Keratinocyte (primary cell): Measurements from ENCODE around the gene HOXB5. TPM values are rescaled to one million over a fixed set of nuclear protein-coding genes. Genes with fewer than 3 reads are reported as not detected.

Experiments used
- DNase-seq: peaks from one replicate; pipeline ENCODE4 v3.0.0-alpha.2; 2011; ENCODE audit warnings: low read depth, missing footprints, low spot score
- FAIRE-seq: peaks from 2 replicates; lab custom pipeline; 2011; peaks lifted over from hg19 to GRCh38; lab: Jason Lieb, UNC
- H2AFZ ChIP-seq: 2 replicates; pipeline ENCODE4 v1.6.0; 2012; ENCODE audit warnings: low read length, control low read depth, inconsistent platforms; ENCODE audit not compliant: control insufficient read depth
- H3K27ac ChIP-seq: 2 replicates; pipeline ENCODE4 v1.5.1; 2011; ENCODE audit warnings: low read length; ENCODE audit not compliant: control insufficient read depth, insufficient read depth
- H3K27me3 ChIP-seq: 3 replicates; pipeline ENCODE4 v1.6.0; 2011; ENCODE audit warnings: low read length; ENCODE audit not compliant: control insufficient read depth, insufficient read depth; ENCODE audit errors: extremely low read depth
- H3K36me3 ChIP-seq, 2 experiments: 2 replicates in 1 of 2; 3 replicates in 1 of 2; pipeline ENCODE4 v1.5.1; 2011; ENCODE audit warnings: low read length in 2 of 2, mild to moderate bottlenecking in 1 of 2; ENCODE audit not compliant: control insufficient read depth in 2 of 2, insufficient read depth in 2 of 2; ENCODE audit errors: extremely low read depth in 1 of 2
- H3K4me1 ChIP-seq: 3 replicates; pipeline ENCODE4 v1.5.1; 2011; ENCODE audit warnings: low read length; ENCODE audit not compliant: control insufficient read depth, insufficient read depth; ENCODE audit errors: extremely low read depth
- H3K4me2 ChIP-seq: 3 replicates; pipeline ENCODE4 v1.6.0; 2011; ENCODE audit warnings: low read depth, low read length; ENCODE audit not compliant: control insufficient read depth, insufficient read depth; ENCODE audit errors: extremely low read depth
- H3K4me3 ChIP-seq, 3 experiments: fragments of 200-600 bp in 1 of 3; sonication (generic) in 1 of 3; 2 replicates in 2 of 3; 3 replicates in 1 of 3; pipeline ENCODE4 v1.5.1; 2011 to 2016; ENCODE audit warnings: low read length in 3 of 3, mild to moderate bottlenecking in 3 of 3, control low read depth in 2 of 3, inconsistent platforms in 1 of 3, low read depth in 1 of 3, mixed read lengths in 1 of 3, mixed run types in 1 of 3, moderate library complexity in 1 of 3; ENCODE audit not compliant: control insufficient read depth in 2 of 3, insufficient read depth in 2 of 3; ENCODE audit errors: extremely low read depth in 1 of 3
- H3K79me2 ChIP-seq: 2 replicates; pipeline ENCODE4 v1.6.0; 2012; ENCODE audit warnings: low read length; ENCODE audit not compliant: control insufficient read depth, insufficient read depth
- H3K9ac ChIP-seq: 3 replicates; pipeline ENCODE4 v1.6.0; 2011; ENCODE audit warnings: low read length; ENCODE audit not compliant: control insufficient read depth, insufficient read depth; ENCODE audit errors: extremely low read depth
- H3K9me1 ChIP-seq: 3 replicates; pipeline ENCODE4 v1.6.0; 2011; ENCODE audit warnings: low read length; ENCODE audit not compliant: control insufficient read depth, insufficient read depth; ENCODE audit errors: extremely low read depth
- H3K9me3 ChIP-seq: 2 replicates; pipeline ENCODE4 v1.5.1; 2012; ENCODE audit warnings: low read depth, low read length; ENCODE audit not compliant: control insufficient read depth
- H4K20me1 ChIP-seq: 3 replicates; pipeline ENCODE4 v1.6.0; 2011; ENCODE audit warnings: low read length; ENCODE audit not compliant: control insufficient read depth, insufficient read depth; ENCODE audit errors: extremely low read depth
- CTCF ChIP-seq, 3 experiments: IDR thresholded peaks in 1 of 3; conservative IDR thresholded peaks in 1 of 3; optimal IDR thresholded peaks in 1 of 3; 2 replicates in 2 of 3; 3 replicates in 1 of 3; pipeline versions ENCODE3 to v1.5.1; 2011; ENCODE audit warnings: low read length in 3 of 3, mild to moderate bottlenecking in 3 of 3, moderate library complexity in 2 of 3, control low read depth in 1 of 3, inconsistent platforms in 1 of 3; ENCODE audit not compliant: insufficient read depth in 2 of 3; ENCODE audit errors: extremely low read depth in 1 of 3
- EZH2 ChIP-seq: IDR thresholded peaks from one replicate; pipeline ENCODE4 v1.6.1; 2012; ENCODE audit warnings: inconsistent platforms, mild to moderate bottlenecking, low read length, moderate library complexity
- dilution Hi-C: fragments of 300-500 bp; cut with MboI; formaldehyde crosslinking; loops from one replicate; pipeline ENCODE4 v1.7.0; 2020; ENCODE audit warnings: low sequenced_read_pairs; ENCODE audit not compliant: extremely low pct_ligation_motif_present
- polyA plus RNA-seq, 5 experiments: library from polyadenylated mRNA; depleted of rRNA in 3 of 5; stranded (reverse) in 3 of 5; stranded (forward) in 1 of 5; unstranded in 1 of 5; fragments of >200 nt; gene quantifications; 1 replicate in 1 of 5; 2 replicates in 3 of 5; 3 replicates in 1 of 5; pipeline versions ENCODE4 v1.2.1 to v1.2.3, GENCODE V29; 2011 to 2012; ENCODE audit warnings: missing spikeins in 2 of 5, low read depth in 1 of 5, low replicate concordance in 1 of 5

Gene HOXB5
- polyA plus RNA-seq, 1 donor (not counting 4 experiments of a cell fraction or from before 2014, with no cell fraction given) = not detected

DNA sequence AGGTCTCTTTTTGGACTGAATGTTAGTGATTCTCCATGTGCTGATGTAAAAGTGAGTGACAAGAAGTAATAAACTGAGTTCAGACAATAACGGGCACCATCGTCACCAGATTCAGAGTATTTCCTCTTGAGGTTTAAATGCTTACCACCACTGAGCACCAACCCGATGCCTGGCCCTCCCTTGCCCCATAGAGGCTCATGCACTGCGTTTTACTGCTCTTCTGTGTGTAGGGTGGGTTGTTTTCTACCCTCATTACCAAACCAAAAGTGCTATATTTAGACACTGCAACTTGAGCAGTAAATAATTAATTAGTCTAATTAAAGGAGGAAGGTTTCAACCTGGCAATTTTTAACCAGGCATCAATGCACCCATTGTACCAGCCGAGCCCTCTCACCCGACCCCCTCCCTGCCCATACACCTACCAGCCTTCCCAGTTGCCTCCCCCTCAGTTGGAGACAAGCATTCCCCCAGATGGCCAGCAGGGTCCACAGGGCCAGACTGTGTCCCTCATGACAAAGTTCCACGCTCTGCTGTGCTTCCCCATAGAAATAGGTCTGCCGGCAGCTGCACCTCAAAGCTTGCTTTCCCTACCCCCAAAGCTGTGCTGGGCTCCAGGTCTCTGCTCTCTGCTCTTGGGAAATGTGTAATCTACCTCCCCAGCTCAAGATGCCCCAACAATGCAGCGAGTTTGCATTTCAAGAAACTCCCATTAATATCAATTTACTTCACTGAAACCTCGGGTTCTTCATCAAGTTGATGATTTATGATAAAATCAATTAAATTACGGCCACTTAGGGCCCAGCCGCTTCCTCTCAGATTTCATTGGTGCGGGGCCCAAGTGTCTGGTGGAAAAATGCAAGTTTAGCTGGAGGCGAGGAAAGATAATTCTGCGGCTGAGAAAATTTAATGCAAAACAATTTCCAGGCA lies 31.4 kb downstream of the HOXB5 start:
- TF ChIP-seq CTCF (optimal IDR thresholded peaks at IDR 0.05 in 1 of 3, IDR thresholded peaks at IDR 0.05 in 1 of 3, conservative IDR thresholded peaks at IDR 0.05 in 1 of 3; ENCODE audit: extremely low read depth in 1 of 3, insufficient read depth in 2 of 3, low read length in 3 of 3) (peak in 1 of 3 experiments; percentile 16), EZH2 (no peak)
- Histone ChIP-seq H3K36me3 (peaks cover 0 to 3% of the 10 kb centered on the region in 2 experiments), H3K4me3 (no peak overlapping the region), H3K27me3 (peaks cover 50% of the 10 kb centered on the region), H3K27ac (no peak overlapping the region), H3K4me2 (no peak overlapping the region), H3K79me2 (no peaks in the 10 kb centered on the region), H4K20me1 (no peaks in the 10 kb centered on the region), H3K4me1 (peaks cover 1% of the 10 kb centered on the region), H3K9me3 (no peaks in the 10 kb centered on the region), H3K9me1 (no peaks in the 10 kb centered on the region), H2AFZ (no peak overlapping the region), H3K9ac (no peak overlapping the region)
- no peak for DNase-seq
- dilution Hi-C loops = no loop called here
- FAIRE-seq = no peak

GRCh38 chr17:48559840-48560817 lies 33.5 kb downstream of the HOXB5 start:
- TF ChIP-seq EZH2 = no peak
- TF ChIP-seq CTCF (optimal IDR thresholded peaks at IDR 0.05 in 1 of 3, IDR thresholded peaks at IDR 0.05 in 1 of 3, conservative IDR thresholded peaks at IDR 0.05 in 1 of 3; ENCODE audit: extremely low read depth in 1 of 3, insufficient read depth in 2 of 3, low read length in 3 of 3) = no peak
- FAIRE-seq (no peak), DNase-seq (no peak)
- H2AFZ ChIP-seq = no peak overlapping the region
- H3K27ac ChIP-seq = no peak overlapping the region
- no peak overlapping the region for H3K4me2 ChIP-seq
- peaks cover 14% of the 10 kb centered on the region for H3K4me1 ChIP-seq
- dilution Hi-C loops = no loop called here
- H3K79me2 ChIP-seq = no peaks in the 10 kb centered on the region
- H4K20me1 ChIP-seq = no peaks in the 10 kb centered on the region
- H3K36me3 ChIP-seq = peaks cover 0 to 1% of the 10 kb centered on the region in 2 experiments
- no peak overlapping the region for H3K9ac ChIP-seq
- H3K27me3 ChIP-seq = peaks cover 33% of the 10 kb centered on the region
- H3K9me1 ChIP-seq = no peaks in the 10 kb centered on the region
- no peaks in the 10 kb centered on the region for H3K9me3 ChIP-seq
- H3K4me3 ChIP-seq = no peak overlapping the region
